Amygdala (tissue), 56 donors: ENCODE measurements around the gene MARCHF9.
A peak's percentile ranks its signal among the peaks of the same experiment; 100 is the strongest.

Experiments
- DNase-seq, 56 donors: peaks; one replicate each; lab custom pipeline; 2025; lab: John Stamatoyannopoulos, UW

Gene MARCHF9

DNA sequence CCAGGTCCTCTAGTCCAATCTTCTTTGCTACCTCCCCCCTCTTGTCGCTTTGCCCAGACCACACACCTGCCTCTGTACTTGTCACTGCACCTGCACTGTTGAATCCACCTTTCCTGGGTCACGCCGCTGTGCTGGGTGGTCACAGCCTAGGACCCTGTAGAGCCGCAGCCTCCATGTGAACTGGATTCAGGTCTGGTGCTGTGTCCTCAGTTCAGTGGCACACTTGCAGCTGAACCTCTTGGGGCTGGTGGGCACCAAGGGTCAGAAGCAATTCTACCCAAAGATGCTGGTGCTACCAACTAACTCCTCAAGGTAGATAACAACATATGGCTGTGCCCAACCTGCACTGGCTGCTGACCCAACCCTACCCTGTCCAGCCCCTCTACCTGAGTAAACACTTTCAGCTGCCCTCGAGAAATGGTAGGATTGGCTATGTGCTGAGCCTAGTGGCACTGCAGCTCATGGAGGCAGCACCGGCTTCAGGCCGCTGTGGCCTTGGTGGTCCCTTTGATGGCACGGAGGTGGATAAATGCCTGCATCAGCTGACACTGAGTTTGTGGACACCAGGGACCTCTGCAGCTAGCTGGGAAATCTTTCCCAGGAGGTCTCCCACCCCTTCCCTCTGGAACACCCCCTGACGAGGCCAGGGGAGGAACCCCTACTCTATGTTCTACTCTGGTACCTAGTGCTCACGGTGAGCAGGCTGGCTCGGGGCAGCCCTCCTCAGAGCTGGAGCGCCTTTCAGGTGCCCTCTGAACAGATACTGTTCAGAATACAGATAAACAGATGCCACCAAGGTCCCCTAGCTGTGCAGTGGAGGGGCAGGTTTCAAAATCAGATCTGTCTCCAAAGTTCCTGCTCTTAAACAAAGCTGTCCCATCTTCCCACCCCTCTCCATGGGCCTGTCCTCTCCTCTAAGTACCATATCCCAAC, 30.6 kb upstream of the MARCHF9 start:
- DNase-seq = no peak

- no peak for DNase-seq
Measured at GRCh38 chr12:57724936-57725740, 29.8 kb upstream of the MARCHF9 start.

- no peak for DNase-seq
Measured at GRCh38 chr12:57725851-57726150, 29.1 kb upstream of the MARCHF9 start.

GRCh38 chr12:57726151-57726883, 28.6 kb upstream of the MARCHF9 start:
- peak in 37 of 56 donors; percentile 17 to 72 (median 37) for DNase-seq

DNA sequence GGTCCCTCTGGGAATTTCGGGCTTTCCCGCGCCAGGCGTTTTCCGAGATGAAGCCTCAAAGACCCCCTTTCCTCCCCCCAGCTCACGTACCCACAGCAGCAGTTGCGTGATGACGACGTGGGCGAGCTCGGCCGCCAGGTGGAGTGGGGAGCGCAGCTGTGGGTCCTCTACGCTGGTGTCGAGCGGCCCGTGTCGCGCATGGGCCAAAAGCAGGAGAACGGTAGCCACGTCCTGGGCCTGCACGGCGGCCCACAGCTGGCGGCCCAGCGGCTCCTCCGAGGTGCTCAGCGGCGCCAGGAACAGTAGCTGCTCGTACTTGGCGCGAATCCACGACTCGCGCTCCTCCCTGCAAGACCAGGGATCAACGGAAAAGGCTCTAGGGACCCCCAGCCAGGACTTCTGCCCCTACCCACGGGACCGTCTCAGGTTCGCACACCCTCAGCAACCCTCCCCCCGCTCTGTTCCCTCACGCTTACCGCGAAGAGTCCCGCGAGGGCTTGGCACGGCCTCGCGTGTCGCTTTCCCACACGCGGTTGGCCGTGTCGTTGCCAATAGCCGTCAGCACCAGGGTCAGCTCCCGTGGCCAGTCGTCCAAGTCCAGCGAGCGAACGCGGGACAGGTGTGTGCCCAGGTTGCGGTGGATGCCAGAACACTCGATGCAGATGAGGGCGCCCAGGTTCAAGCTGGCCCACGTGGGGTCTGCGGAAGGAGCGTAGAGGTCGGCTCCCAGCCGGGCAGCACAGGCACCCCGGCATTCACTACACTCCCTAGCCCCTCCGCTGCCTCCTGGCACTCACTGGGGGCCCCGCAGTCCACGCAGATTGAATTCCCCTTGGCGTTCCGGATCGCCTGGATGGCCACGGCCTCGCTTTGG, 27.8 kb upstream of the MARCHF9 start:
- DNase-seq = peak in 2 of 56 donors; percentile 12 to 34

- DNase-seq = no peak
Measured at GRCh38 chr12:57727758-57728395, 27.0 kb upstream of the MARCHF9 start.

GRCh38 chr12:57729321-57729844, 25.5 kb upstream of the MARCHF9 start:
- DNase-seq = no peak

- no peak for DNase-seq
Measured at GRCh38 chr12:57730336-57731067, 24.4 kb upstream of the MARCHF9 start.

DNA sequence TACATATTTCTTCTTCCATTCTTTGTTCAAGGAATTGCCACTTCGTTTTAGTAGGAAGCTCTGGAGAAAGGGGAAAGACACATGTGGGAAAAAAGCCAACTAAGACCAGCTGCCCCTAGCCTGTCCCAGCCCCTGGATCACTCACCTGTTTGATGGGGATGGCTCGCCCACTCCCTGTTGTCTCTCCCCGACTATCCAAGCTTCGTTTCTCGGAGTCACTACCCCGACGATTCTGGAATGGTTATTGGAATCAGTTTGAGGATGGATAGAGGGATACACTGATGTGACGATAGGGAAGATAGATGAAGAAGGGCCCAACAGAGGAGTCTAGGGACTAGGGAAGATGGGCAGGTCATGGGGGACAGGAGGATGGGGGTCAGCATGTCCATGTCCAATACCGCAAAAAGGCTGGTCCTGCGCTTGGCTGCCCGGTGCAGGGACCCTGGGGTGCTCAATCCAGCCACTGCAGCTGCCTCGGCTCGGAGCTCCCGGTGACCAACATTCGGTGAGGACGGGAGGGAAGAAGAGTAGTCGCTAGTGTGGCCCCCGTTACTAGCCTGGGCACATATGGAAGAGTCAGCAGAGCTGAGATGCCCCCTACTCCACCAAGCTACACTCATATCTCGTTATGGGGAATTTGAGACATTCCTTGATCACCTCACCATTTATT, 23.4 kb upstream of the MARCHF9 start:
- DNase-seq = no peak

DNA sequence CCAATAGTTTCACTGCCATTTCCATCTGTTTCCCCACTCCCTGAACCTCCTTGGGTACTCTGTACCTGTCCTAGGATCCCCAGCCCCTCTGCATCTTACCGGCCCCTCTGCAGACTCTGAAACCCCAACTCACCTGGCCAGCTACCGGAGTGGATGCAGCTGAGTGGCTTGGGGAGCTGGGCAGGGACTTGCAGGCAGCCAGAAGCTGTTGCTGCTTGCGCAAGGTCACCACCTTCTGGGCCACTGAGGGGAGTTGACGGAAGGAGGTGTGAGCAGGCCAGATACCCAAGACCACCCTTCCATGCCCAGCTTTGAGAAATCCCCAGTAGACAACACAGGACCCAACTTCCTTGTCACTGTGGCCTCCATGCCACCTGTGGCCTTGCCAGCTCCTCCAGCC, 22.6 kb upstream of the MARCHF9 start:
- DNase-seq = no peak

GRCh38 chr12:57732726-57733593, 21.9 kb upstream of the MARCHF9 start:
- DNase-seq = no peak

DNA sequence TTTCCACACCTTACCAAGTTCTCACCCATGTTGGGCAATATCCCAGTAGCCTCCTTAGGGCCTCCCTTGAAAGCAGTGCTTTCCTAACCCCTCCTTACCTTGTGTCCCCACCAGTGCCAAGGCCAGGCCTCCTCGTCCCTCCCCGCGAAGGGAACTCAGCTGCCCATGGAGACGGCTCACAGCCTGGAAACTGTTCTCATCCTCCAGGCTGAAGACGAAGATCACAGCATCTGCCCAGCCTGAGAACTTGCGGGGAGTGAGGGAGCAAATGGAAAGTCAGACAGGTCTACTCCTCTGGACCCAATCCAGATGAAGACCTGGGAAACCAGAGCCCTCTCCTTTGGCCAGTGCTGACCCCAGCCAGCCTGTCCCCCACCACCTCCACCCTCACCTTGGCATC, 21.0 kb upstream of the MARCHF9 start:
- DNase-seq = no peak

GRCh38 chr12:57734591-57734990, 20.3 kb upstream of the MARCHF9 start:
- DNase-seq = no peak

GRCh38 chr12:57735198-57735855, 19.6 kb upstream of the MARCHF9 start:
- DNase-seq = peak in 3 of 56 donors; percentile 17 to 23 (median 22)

DNA sequence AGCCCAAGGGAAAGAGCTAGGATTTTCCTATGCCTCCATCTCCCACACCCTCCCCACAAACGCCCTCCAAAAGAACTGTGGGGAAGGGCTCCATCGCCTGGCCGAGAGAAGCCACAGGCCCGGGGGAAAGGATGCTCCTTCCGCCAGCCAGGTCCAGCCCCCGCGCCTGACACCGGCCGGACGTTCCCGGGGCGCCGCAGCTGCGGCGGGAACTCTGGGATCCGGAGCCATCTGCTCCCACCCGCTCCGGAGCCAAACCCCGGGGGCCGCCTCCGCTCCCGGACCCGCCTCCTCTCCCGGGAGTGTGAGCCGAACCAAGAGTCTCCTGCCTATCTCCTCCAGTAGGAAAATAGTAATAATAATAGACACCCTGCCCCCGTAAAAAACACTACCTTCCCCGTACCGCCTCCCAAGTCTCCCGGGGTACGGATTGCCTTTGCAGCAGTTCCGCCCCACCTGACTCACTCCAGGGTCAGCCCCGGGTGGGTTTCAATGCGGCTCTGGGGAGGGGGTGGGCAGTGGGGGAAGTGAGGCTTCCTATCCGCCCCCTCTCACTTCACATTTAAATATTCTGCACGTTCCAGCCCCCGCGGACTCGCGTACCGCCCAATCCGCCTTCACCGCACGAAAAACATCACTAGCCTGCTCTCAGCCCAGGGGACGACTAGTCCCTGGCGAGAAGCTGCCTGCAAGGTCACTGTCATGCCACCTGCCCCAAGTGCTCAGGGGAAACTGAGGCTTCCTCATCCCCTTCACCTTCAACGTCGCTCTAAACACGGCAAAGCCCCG, 18.8 kb upstream of the MARCHF9 start:
- peak in 33 of 56 donors; percentile 13 to 69 (median 37) for DNase-seq
